Mesodermal cell (in vitro differentiated cells): ENCODE data around the gene DPP6.

Experiments
- H3K27ac ChIP-seq: 2 replicates; pipeline ENCODE4 v1.7.0; 2013; ENCODE audit warnings: mild to moderate bottlenecking, low read depth, low read length, moderate library complexity; ENCODE audit not compliant: severe bottlenecking
- H3K36me3 ChIP-seq: 2 replicates; pipeline ENCODE4 v1.7.1; 2013; ENCODE audit warnings: mild to moderate bottlenecking, low read length, moderate library complexity; ENCODE audit not compliant: control insufficient read depth, insufficient read depth
- H3K4me1 ChIP-seq: one replicate; pipeline ENCODE4 v1.7.1; 2013; ENCODE audit warnings: mild to moderate bottlenecking, low read length; ENCODE audit not compliant: insufficient read depth, control insufficient read depth, poor library complexity, severe bottlenecking
- H3K4me3 ChIP-seq: 2 replicates; pipeline ENCODE4 v1.7.0; 2013; ENCODE audit warnings: low read length, control low read depth, mild to moderate bottlenecking; ENCODE audit not compliant: insufficient read depth, poor library complexity, severe bottlenecking; ENCODE audit errors: extremely low read depth
- H3K9me3 ChIP-seq: 2 replicates; pipeline ENCODE4 v1.7.1; 2013; ENCODE audit warnings: mild to moderate bottlenecking, low read length, moderate library complexity; ENCODE audit not compliant: control insufficient read depth
- WGBS, 2 experiments: methylation state at CpG; one replicate each; pipeline ENCODE4 v1.1.5; 2013; ENCODE audit warnings: missing lambda C conversion rate in 2 of 2; ENCODE audit not compliant: insufficient coverage in 2 of 2; 5-methylcytosine and 5-hydroxymethylcytosine counted together

The DPP6 gene

GRCh38 chr7:154484943-154485342 is 432.7 kb downstream of the DPP6 start:
- H3K27ac ChIP-seq, result no peak overlapping the region
- no peaks in the 10 kb centered on the region for H3K36me3 ChIP-seq
- H3K4me1 ChIP-seq, result no peaks in the 10 kb centered on the region
- no peaks in the 10 kb centered on the region for H3K9me3 ChIP-seq
- no CpG with 5 or more reads among the region's 4 CpGs for WGBS, 2 experiments
- no peak overlapping the region for H3K4me3 ChIP-seq

GRCh38 chr7:154489897-154490296 is 437.7 kb downstream of the DPP6 start:
- H3K9me3 ChIP-seq, result no peaks in the 10 kb centered on the region
- no peaks in the 10 kb centered on the region for H3K36me3 ChIP-seq
- no peak overlapping the region for H3K4me3 ChIP-seq
- 86 to 100% methylated on average over 1 to 3 of the region's 4 CpGs for WGBS, 2 experiments
- H3K27ac ChIP-seq, result no peak overlapping the region
- no peaks in the 10 kb centered on the region for H3K4me1 ChIP-seq

GRCh38 chr7:154493594-154493993 is 441.4 kb downstream of the DPP6 start:
- Histone ChIP-seq H3K36me3 (no peaks in the 10 kb centered on the region), H3K4me3 (no peak overlapping the region), H3K4me1 (no peaks in the 10 kb centered on the region), H3K27ac (no peak overlapping the region), H3K9me3 (no peaks in the 10 kb centered on the region)
- 90 to 97% methylated on average over 2 to 4 of the region's 5 CpGs for WGBS, 2 experiments

- Histone ChIP-seq H3K4me1 (no peaks in the 10 kb centered on the region), H3K9me3 (no peaks in the 10 kb centered on the region), H3K36me3 (no peaks in the 10 kb centered on the region), H3K27ac (no peak overlapping the region), H3K4me3 (no peak overlapping the region)
- 93 to 96% methylated on average over 3 to 4 of the region's 4 CpGs for WGBS, 2 experiments
These were observed 445.6 kb downstream of the DPP6 start for GRCh38 chr7:154497751-154498150.

GRCh38 chr7:154503962-154504550 is 451.9 kb downstream of the DPP6 start:
- Histone ChIP-seq H3K4me1 (peaks cover 3% of the 10 kb centered on the region), H3K9me3 (peaks cover 3% of the 10 kb centered on the region), H3K27ac (no peak overlapping the region), H3K36me3 (no peaks in the 10 kb centered on the region), H3K4me3 (no peak overlapping the region)
- 94% methylated on average over 3 of the region's 5 CpGs; no CpG with 5 or more reads in 1 of the 2 experiments for WGBS, 2 experiments

GRCh38 chr7:154504918-154505317 is 452.7 kb downstream of the DPP6 start:
- Histone ChIP-seq H3K36me3 (no peaks in the 10 kb centered on the region), H3K27ac (no peak overlapping the region), H3K4me3 (no peak overlapping the region), H3K9me3 (peaks cover 3% of the 10 kb centered on the region), H3K4me1 (peaks cover 3% of the 10 kb centered on the region)

GRCh38 chr7:154505362-154505761 is 453.2 kb downstream of the DPP6 start:
- 75 to 90% methylated on average over 2 to 3 of the region's 4 CpGs for WGBS, 2 experiments
- Histone ChIP-seq H3K4me3 (no peak overlapping the region), H3K36me3 (no peaks in the 10 kb centered on the region), H3K9me3 (peaks cover 3% of the 10 kb centered on the region), H3K27ac (no peak overlapping the region), H3K4me1 (peaks cover 3% of the 10 kb centered on the region)

- Histone ChIP-seq H3K9me3 (peaks cover 3% of the 10 kb centered on the region), H3K36me3 (no peaks in the 10 kb centered on the region), H3K27ac (no peak overlapping the region), H3K4me3 (no peak overlapping the region), H3K4me1 (peaks cover 3% of the 10 kb centered on the region)
- no CpG with 5 or more reads among the region's 3 CpGs for WGBS, 2 experiments
These were observed 457.0 kb downstream of the DPP6 start for GRCh38 chr7:154509192-154509591.

GRCh38 chr7:154512121-154512833 is 460.1 kb downstream of the DPP6 start:
- peaks cover 3% of the 10 kb centered on the region for H3K9me3 ChIP-seq
- no peaks in the 10 kb centered on the region for H3K36me3 ChIP-seq
- no CpG with 5 or more reads among the region's 7 CpGs for WGBS, 2 experiments
- no peak overlapping the region for H3K4me3 ChIP-seq
- no peaks in the 10 kb centered on the region for H3K4me1 ChIP-seq
- H3K27ac ChIP-seq, result no peak overlapping the region

GRCh38 chr7:154517768-154518167 is 465.6 kb downstream of the DPP6 start:
- no peaks in the 10 kb centered on the region for H3K9me3 ChIP-seq
- no peaks in the 10 kb centered on the region for H3K36me3 ChIP-seq
- H3K4me3 ChIP-seq, result no peak overlapping the region
- WGBS, 2 experiments, result 90 to 92% methylated on average over 9 to 10 of the region's 10 CpGs
- H3K27ac ChIP-seq, result no peak overlapping the region
- H3K4me1 ChIP-seq, result no peaks in the 10 kb centered on the region

GRCh38 chr7:154519229-154519628 is 467.0 kb downstream of the DPP6 start:
- Histone ChIP-seq H3K4me3 (no peak overlapping the region), H3K4me1 (no peaks in the 10 kb centered on the region), H3K36me3 (no peaks in the 10 kb centered on the region), H3K27ac (no peak overlapping the region), H3K9me3 (no peaks in the 10 kb centered on the region)
- WGBS, 2 experiments, result 84 to 94% methylated on average over 3 to 4 of the region's 4 CpGs
